Right lobe of liver (tissue), 4 donors: Measurements from ENCODE around the gene ARHGEF10L.

ENCODE experiments used
- CTCF ChIP-seq, 4 donors: fragments of 200-600 bp in 3 of 4; fragments of 450-650 bp in 1 of 4; IDR thresholded peaks; one replicate each; pipeline versions ENCODE4 v1.5.1 to v1.8.0; 2016 to 2022; ENCODE audit warnings: antibody characterized with exemption in 4 of 4, mild to moderate bottlenecking in 2 of 4
- POLR2A ChIP-seq: fragments of 450-650 bp; IDR thresholded peaks from one replicate; pipeline ENCODE4 v1.6.1; 2017; ENCODE audit warnings: antibody characterized with exemption, mild to moderate bottlenecking
- donor health status: DM: no; HTN: no; CAD: no.
- donor health status: DM: no; HTN: no; CAD: no.
- donor health status: DM: no; HTN: yes; CAD: no.

- TF ChIP-seq CTCF (IDR thresholded peaks at IDR 0.05) (peak; percentile 84 to 96 (median 93)), POLR2A (no peak)
These were observed 37.1 kb upstream of the ARHGEF10L start for GRCh38 chr1:17502326-17502778.
